ENCODE data around the gene IL17REL.

GRCh38 chr22:50010676-50011446 lies 1.7 kb downstream of the IL17REL start:
- TF ChIP-seq POLR2AphosphoS5 (IDR thresholded peaks at IDR 0.05; ENCODE audit: borderline replicate concordance, low read depth, low read length) (no peak), EZH2 (IDR thresholded peaks at IDR 0.05) (no peak), FOXP2 (optimal IDR thresholded peaks at IDR 0.05; ENCODE audit: control extremely low read depth, extremely low read length, insufficient read depth) (no peak)
